KMS-11 (cell line): Measurements from ENCODE around the gene TSPAN9.

Experiments
- H2AFZ ChIP-seq: fragments of 200-600 bp; sonication (generic); 2 replicates; pipeline ENCODE4 v1.6.1; 2016; ENCODE audit warnings: antibody characterized with exemption, mixed run types, low read depth
- H3K27ac ChIP-seq: fragments of 200-600 bp; sonication (generic); 2 replicates; pipeline ENCODE4 v1.6.1; 2016; ENCODE audit warnings: mild to moderate bottlenecking, mixed run types
- H3K27me3 ChIP-seq: fragments of 200-600 bp; sonication (generic); 2 replicates; pipeline ENCODE4 v1.6.1; 2017; ENCODE audit warnings: mild to moderate bottlenecking, low read depth, mixed run types, moderate library complexity; ENCODE audit not compliant: insufficient read depth
- H3K36me3 ChIP-seq: fragments of 200-600 bp; sonication (generic); 2 replicates; pipeline ENCODE4 v1.6.1; 2017; ENCODE audit warnings: mild to moderate bottlenecking, mixed run types; ENCODE audit not compliant: insufficient read depth
- H3K4me1 ChIP-seq: fragments of 200-600 bp; sonication (generic); 2 replicates; pipeline ENCODE4 v1.6.1; 2016; ENCODE audit warnings: mild to moderate bottlenecking, low read depth, mixed run types; ENCODE audit not compliant: poor library complexity, severe bottlenecking
- H3K4me2 ChIP-seq: fragments of 200-600 bp; sonication (generic); 2 replicates; pipeline ENCODE4 v1.7.0; 2016; ENCODE audit warnings: mild to moderate bottlenecking, mixed run types
- H3K4me3 ChIP-seq: fragments of 200-600 bp; sonication (generic); IDR thresholded peaks from 2 replicates; pipeline ENCODE4 v1.6.1; 2017; ENCODE audit warnings: low read depth, low read length, mixed read lengths; ENCODE audit not compliant: insufficient read depth
- H3K79me2 ChIP-seq: fragments of 200-600 bp; sonication (generic); 2 replicates; pipeline ENCODE4 v1.6.1; 2016; ENCODE audit warnings: low read depth, mixed run types; ENCODE audit not compliant: insufficient read depth
- H3K9ac ChIP-seq: fragments of 200-600 bp; sonication (generic); 2 replicates; pipeline ENCODE4 v1.6.1; 2016; ENCODE audit warnings: mild to moderate bottlenecking, mixed run types
- H4K20me1 ChIP-seq: fragments of 200-600 bp; sonication (generic); 2 replicates; pipeline ENCODE4 v1.6.1; 2016; ENCODE audit warnings: mild to moderate bottlenecking, mixed run types; ENCODE audit not compliant: insufficient read depth
- CTCF ChIP-seq: fragments of 200-600 bp; sonication (generic); conservative IDR thresholded peaks from 2 replicates; pipeline ENCODE4 v1.6.1; 2017; ENCODE audit warnings: low read depth, mild to moderate bottlenecking, antibody characterized with exemption, low read length, moderate library complexity, mixed read lengths

Gene TSPAN9

GRCh38 chr12:3076730-3077571 lies at the start of gene TSPAN9:
Gene TSPAN9, plus strand, starts transcription at chr12:3077379. Its CDS starts 123,815 bp downstream, at chr12:3201194.
- Histone ChIP-seq H3K9ac (peak within 1 kb of the TSS; percentile 56; the same call in 1 of the 2 replicates), H3K4me2 (peak within 1 kb of the TSS; percentile 63), H3K4me1 (peaks cover 15% of the 10 kb centered on the region), H4K20me1 (no peaks in the 10 kb centered on the region), H3K79me2 (no peaks in the 10 kb centered on the region), H3K36me3 (no peaks in the 10 kb centered on the region), H3K27ac (peak within 1 kb of the TSS; percentile 23; the same call in 1 of the 2 replicates), H3K27me3 (no peaks in the 10 kb centered on the region), H2AFZ (peak within 1 kb of the TSS; percentile 73), H3K4me3 (no peak within 1 kb of the TSS)
- TF ChIP-seq CTCF: no peak

GRCh38 chr12:3028108-3028507 lies 49.1 kb upstream of the TSPAN9 start:
- Histone ChIP-seq H3K27ac (no peak overlapping the region), H3K27me3 (no peaks in the 10 kb centered on the region), H2AFZ (no peak overlapping the region), H3K4me1 (no peaks in the 10 kb centered on the region), H4K20me1 (no peaks in the 10 kb centered on the region), H3K4me2 (no peak overlapping the region), H3K4me3 (no peak overlapping the region), H3K36me3 (no peaks in the 10 kb centered on the region), H3K9ac (no peak overlapping the region), H3K79me2 (no peaks in the 10 kb centered on the region)
- no peak for TF ChIP-seq CTCF

- TF ChIP-seq CTCF: no peak
- Histone ChIP-seq H3K27ac (no peak overlapping the region), H4K20me1 (no peaks in the 10 kb centered on the region), H3K9ac (no peak overlapping the region), H3K79me2 (no peaks in the 10 kb centered on the region), H3K4me3 (no peak overlapping the region), H3K4me1 (no peaks in the 10 kb centered on the region), H3K27me3 (no peaks in the 10 kb centered on the region), H3K4me2 (no peak overlapping the region), H2AFZ (no peak overlapping the region), H3K36me3 (no peaks in the 10 kb centered on the region)
Measured at GRCh38 chr12:3030821-3031429, 46.3 kb upstream of the TSPAN9 start.

GRCh38 chr12:3032161-3032560 lies 45.0 kb upstream of the TSPAN9 start:
- H3K27ac ChIP-seq: no peak overlapping the region
- H3K9ac ChIP-seq: no peak overlapping the region
- H3K36me3 ChIP-seq: no peaks in the 10 kb centered on the region
- H3K4me1 ChIP-seq: no peaks in the 10 kb centered on the region
- H2AFZ ChIP-seq: no peak overlapping the region
- H4K20me1 ChIP-seq: no peaks in the 10 kb centered on the region
- H3K27me3 ChIP-seq: no peaks in the 10 kb centered on the region
- H3K4me2 ChIP-seq: no peak overlapping the region
- no peak overlapping the region for H3K4me3 ChIP-seq
- TF ChIP-seq CTCF: no peak
- H3K79me2 ChIP-seq: no peaks in the 10 kb centered on the region
